ENCODE results near the gene EPX. TPM values are rescaled to one million over a fixed set of nuclear protein-coding genes. Genes with fewer than 3 reads are reported as not detected.

Gene EPX
- total RNA-seq, 1 experiment from 2014 or later = not detected

GRCh38 chr17:58227733-58228132 lies 35.2 kb downstream of the EPX start:
- no peak overlapping the region for H3K4ac ChIP-seq (ENCODE audit: low read depth, low read length)
- Mint-ChIP-seq H3K9me3 (no peaks in the 10 kb centered on the region), H3K4me3 (no peak overlapping the region), H3K27ac (no peak overlapping the region; a peak in 1 of 7 replicates), H3K27me3 (ENCODE audit: low read depth) (peaks cover 35% of the 10 kb centered on the region), H3K4me1 (peaks cover 13 to 20% of the 10 kb centered on the region in 2 experiments), H3K36me3 (ENCODE audit: insufficient read depth in 1 of 3, low read depth in 3 of 3) (no peaks in the 10 kb centered on the region)
- H2BK12ac ChIP-seq (ENCODE audit: insufficient read length, low read depth, low read length) = no peak overlapping the region
- no peak overlapping the region for H2BK15ac ChIP-seq (ENCODE audit: low read depth, low read length)
- no peaks in the 10 kb centered on the region for H3K79me1 ChIP-seq (ENCODE audit: insufficient read depth, low read depth, low read length, poor library complexity, severe bottlenecking)
- H3T11ph ChIP-seq (ENCODE audit: low read length) = no peak overlapping the region
- no peak overlapping the region for H2AFZ ChIP-seq (ENCODE audit: low read length)
- H3K4me1 ChIP-seq (ENCODE audit: insufficient read depth, low read length) = peaks cover 2% of the 10 kb centered on the region; the same call in 1 of the 2 replicates
- no peak overlapping the region for H3K23ac ChIP-seq (ENCODE audit: insufficient read length, low read depth, low read length)
- H3K9ac ChIP-seq (ENCODE audit: extremely low read depth, insufficient read length, low read length) = no peak overlapping the region
- no peak overlapping the region for H3K27ac ChIP-seq (ENCODE audit: insufficient read length, low read depth, low read length)
- H2BK20ac ChIP-seq (ENCODE audit: low read depth, low read length, poor library complexity, severe bottlenecking) = no peak overlapping the region
- no peak overlapping the region for H3K56ac ChIP-seq (ENCODE audit: insufficient read length, low read depth, low read length)
- H4K91ac ChIP-seq (ENCODE audit: insufficient read length, low read depth, low read length) = no peak overlapping the region
- no peaks in the 10 kb centered on the region for H3K23me2 ChIP-seq (ENCODE audit: insufficient read length, low read depth, low read length, poor library complexity, severe bottlenecking)
- TF ChIP-seq CTCF (conservative IDR thresholded peaks at IDR 0.05) = no peak
- H4K8ac ChIP-seq (replicated peaks; ENCODE audit: insufficient read length, low read depth, low read length) = no peak overlapping the region
- no CpG with 5 or more reads among the region's 3 CpGs for WGBS (ENCODE audit: extremely low coverage, insufficient read length, low lambda C conversion rate)
- DNase-seq = no peak
- no peaks in the 10 kb centered on the region for H3K27me3 ChIP-seq (ENCODE audit: insufficient read depth, low read length)
- H2BK5ac ChIP-seq (ENCODE audit: insufficient read length, low read length) = no peak overlapping the region
- no peaks in the 10 kb centered on the region for H3K9me3 ChIP-seq (ENCODE audit: control insufficient read depth, low read depth, low read length)
- H3K14ac ChIP-seq (ENCODE audit: insufficient read depth, low read length) = no peak overlapping the region
- H4K20me1 ChIP-seq (ENCODE audit: control insufficient read depth, insufficient read depth, insufficient read length) = no peaks in the 10 kb centered on the region
- H2BK120ac ChIP-seq (ENCODE audit: low read depth, low read length, poor library complexity, severe bottlenecking) = no peak overlapping the region
- H2AK5ac ChIP-seq (ENCODE audit: insufficient read length, low read length) = no peak overlapping the region
- no peaks in the 10 kb centered on the region for H3K79me2 ChIP-seq (ENCODE audit: insufficient read depth, low read length)
- H3K18ac ChIP-seq (ENCODE audit: insufficient read length, low read depth, low read length) = no peak overlapping the region
- H3K4me2 ChIP-seq (ENCODE audit: insufficient read depth, insufficient read length, low read length) = no peak overlapping the region
- no peak overlapping the region for H4K5ac ChIP-seq (ENCODE audit: insufficient read length, low read depth, low read length)

All from H9 (cell line).